Keratinocyte (primary cell): ENCODE results near the gene DPP10.

ENCODE experiments used
- EZH2 ChIP-seq: IDR thresholded peaks from one replicate; pipeline ENCODE4 v1.6.1; 2012; ENCODE audit warnings: inconsistent platforms, mild to moderate bottlenecking, low read length, moderate library complexity
- TF ChIP-seq, protein P1 (sequence below), 3 experiments: IDR thresholded peaks in 1 of 3; conservative IDR thresholded peaks in 1 of 3; optimal IDR thresholded peaks in 1 of 3; 2 replicates in 2 of 3; 3 replicates in 1 of 3; pipeline versions ENCODE3 to v1.5.1; 2011; ENCODE audit warnings: low read length in 3 of 3, mild to moderate bottlenecking in 3 of 3, moderate library complexity in 2 of 3, control low read depth in 1 of 3, inconsistent platforms in 1 of 3; ENCODE audit not compliant: insufficient read depth in 2 of 3; ENCODE audit errors: extremely low read depth in 1 of 3

DNA sequence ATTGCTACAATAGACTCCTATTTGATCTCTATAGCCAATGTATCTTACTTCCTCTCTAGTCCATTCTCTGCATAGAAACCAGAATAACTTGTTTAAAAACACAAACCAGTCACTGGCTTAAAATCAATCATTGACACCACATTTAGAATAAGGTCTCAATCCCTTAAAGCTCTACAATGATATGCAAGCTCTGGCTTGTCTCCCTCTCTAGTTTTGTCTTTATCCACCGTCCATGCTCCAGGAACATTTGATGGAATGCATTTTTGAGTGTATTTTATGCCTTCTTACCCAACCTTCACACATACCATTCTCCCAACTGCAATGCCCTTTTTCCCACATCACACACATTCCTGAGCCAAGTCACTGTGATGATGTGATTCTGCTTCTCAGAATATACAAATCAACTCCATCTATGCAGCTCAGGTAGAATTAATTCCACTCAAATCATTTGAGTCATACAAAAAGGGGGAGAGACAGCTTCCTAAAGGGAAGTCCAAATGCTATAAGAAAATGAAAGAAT is 1107.2 kb downstream of the DPP10 start:
- TF ChIP-seq, protein P1, sequence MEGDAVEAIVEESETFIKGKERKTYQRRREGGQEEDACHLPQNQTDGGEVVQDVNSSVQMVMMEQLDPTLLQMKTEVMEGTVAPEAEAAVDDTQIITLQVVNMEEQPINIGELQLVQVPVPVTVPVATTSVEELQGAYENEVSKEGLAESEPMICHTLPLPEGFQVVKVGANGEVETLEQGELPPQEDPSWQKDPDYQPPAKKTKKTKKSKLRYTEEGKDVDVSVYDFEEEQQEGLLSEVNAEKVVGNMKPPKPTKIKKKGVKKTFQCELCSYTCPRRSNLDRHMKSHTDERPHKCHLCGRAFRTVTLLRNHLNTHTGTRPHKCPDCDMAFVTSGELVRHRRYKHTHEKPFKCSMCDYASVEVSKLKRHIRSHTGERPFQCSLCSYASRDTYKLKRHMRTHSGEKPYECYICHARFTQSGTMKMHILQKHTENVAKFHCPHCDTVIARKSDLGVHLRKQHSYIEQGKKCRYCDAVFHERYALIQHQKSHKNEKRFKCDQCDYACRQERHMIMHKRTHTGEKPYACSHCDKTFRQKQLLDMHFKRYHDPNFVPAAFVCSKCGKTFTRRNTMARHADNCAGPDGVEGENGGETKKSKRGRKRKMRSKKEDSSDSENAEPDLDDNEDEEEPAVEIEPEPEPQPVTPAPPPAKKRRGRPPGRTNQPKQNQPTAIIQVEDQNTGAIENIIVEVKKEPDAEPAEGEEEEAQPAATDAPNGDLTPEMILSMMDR (optimal IDR thresholded peaks at IDR 0.05 in 1 of 3, IDR thresholded peaks at IDR 0.05 in 1 of 3, conservative IDR thresholded peaks at IDR 0.05 in 1 of 3; ENCODE audit: extremely low read depth in 1 of 3, insufficient read depth in 2 of 3, low read length in 3 of 3) = no peak
- no peak for TF ChIP-seq EZH2
